Ureter (tissue), 1 donor: ENCODE results near the gene C1orf159. TPM values are rescaled to one million over a fixed set of nuclear protein-coding genes. Genes with fewer than 3 reads are reported as not detected.

Source experiments
- DNase-seq: peaks from one replicate; pipeline ENCODE4 v3.0.0-alpha.2; 2020; ENCODE audit warnings: low spot score
- total RNA-seq: library from RNA; stranded (reverse); gene quantifications from one replicate; pipeline ENCODE4 v1.2.4, GENCODE V29; 2023
- donor health status: DM: yes; HTN: yes; CAD: no.

The C1orf159 gene
- total RNA-seq, 1 donor from 2014 or later: 29.8 TPM

DNA sequence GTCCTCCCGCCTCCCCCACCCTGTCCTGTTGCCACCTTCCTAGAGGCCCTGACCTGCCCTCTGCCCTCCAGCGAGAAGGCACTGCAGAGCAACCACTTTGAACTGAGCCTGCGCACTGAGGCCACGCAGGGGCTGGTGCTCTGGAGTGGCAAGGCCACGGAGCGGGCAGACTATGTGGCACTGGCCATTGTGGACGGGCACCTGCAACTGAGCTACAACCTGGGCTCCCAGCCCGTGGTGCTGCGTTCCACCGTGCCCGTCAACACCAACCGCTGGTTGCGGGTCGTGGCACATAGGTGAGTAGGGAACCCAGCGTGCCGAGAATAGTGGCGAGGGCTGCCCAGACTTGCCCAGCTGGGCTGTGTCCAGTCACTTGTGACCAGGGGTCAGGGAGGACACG is 62.2 kb downstream of the C1orf159 start:
- DNase-seq: no peak

DNA sequence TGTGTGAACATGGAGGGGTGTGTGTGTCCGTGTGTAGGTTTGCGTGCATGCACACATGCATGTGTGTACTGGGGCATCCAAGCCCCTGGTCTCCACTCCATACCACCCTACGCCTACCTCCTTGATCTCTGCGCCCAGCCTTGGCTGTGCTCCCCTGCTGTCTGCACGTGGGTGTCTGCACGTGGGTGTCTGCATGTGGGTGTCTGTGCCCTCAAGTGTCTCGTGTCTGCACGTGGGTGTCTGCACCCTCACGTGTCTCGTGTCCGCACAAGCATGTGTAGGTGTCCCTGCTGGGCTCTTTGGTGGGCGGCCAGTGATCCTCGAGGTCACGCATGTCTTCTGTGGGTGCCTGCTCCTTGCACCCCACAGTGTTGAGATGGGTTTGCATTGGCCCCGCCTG is 62.9 kb downstream of the C1orf159 start:
- no peak for DNase-seq

DNA sequence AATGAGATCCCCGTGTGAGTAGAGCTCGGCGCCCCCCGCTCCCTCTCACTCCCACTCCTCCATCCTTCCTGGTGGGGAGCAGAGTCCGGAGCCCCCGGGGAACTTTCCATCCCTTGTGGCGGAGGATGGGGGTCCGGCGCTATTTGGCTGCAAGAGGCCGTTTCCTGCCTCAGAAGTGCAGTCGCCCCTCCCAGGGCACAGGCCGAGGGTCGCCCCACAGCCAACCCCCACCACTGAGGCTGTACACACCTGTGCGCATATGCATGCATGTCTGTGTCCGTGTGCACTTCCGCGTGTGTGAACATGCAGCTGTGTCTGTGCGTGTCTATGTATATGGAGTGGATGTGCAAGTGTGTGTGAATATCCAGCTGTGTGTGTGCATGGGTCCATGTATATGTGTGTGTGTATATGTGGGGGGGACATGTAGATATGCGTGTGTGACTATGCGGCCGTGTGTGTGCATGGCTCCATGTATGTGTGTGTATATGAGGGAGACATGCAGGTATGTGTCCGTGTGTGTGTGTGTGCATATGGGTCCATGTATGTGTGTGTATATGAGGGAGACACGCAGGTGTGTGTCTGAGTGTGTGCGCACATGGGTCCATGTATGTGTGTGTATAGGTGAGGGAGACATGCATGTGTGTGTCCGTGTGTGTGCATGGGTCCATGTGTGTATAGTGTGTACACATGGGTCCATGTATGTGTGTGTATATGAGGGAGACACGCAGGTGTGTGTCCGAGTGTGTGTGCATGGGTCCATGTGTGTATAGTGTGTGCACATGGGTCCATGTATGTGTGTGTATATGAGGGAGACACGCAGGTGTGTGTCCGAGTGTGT is 63.7 kb downstream of the C1orf159 start:
- DNase-seq: no peak

DNA sequence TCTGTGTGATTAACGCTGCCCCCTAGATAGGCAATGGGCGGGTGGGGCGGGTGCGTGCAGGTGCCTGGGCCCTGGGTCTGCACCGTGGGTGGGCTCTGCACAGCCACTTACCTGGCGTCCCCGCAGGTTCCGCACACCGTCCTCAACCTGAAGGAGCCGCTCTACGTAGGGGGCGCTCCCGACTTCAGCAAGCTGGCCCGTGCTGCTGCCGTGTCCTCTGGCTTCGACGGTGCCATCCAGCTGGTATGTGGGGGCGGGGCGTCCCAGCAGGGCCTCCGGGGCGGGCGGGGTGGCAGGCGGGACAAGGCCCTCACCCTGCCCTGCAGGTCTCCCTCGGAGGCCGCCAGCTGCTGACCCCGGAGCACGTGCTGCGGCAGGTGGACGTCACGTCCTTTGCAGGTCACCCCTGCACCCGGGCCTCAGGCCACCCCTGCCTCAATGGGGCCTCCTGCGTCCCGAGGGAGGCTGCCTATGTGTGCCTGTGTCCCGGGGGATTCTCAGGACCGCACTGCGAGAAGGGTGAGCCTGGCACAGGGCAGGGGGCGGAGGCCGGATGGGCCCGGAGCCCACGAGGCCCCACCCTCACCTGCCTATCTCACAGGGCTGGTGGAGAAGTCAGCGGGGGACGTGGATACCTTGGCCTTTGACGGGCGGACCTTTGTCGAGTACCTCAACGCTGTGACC is 64.6 kb downstream of the C1orf159 start:
- no peak for DNase-seq

DNA sequence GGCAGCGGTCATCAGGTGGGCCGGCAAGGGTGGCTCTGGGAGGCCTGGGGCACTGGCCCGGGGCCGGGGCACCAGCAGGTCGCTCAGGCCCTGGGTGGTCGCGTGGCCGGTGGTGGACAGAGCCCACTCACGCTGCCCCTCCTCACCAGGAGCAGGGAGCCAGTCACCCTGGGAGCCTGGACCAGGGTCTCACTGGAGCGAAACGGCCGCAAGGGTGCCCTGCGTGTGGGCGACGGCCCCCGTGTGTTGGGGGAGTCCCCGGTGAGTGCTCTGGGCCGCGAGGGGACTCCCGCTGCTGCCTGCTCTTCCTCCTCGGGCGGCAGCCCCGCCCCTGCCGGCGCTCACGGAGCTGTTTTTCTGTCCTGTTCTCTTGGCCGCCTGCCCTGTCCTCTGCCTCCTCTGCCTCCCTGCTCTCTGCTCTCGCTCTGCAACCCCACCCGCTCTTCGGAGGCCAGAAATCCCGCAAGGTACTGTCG is 65.3 kb downstream of the C1orf159 start:
- DNase-seq: no peak

DNA sequence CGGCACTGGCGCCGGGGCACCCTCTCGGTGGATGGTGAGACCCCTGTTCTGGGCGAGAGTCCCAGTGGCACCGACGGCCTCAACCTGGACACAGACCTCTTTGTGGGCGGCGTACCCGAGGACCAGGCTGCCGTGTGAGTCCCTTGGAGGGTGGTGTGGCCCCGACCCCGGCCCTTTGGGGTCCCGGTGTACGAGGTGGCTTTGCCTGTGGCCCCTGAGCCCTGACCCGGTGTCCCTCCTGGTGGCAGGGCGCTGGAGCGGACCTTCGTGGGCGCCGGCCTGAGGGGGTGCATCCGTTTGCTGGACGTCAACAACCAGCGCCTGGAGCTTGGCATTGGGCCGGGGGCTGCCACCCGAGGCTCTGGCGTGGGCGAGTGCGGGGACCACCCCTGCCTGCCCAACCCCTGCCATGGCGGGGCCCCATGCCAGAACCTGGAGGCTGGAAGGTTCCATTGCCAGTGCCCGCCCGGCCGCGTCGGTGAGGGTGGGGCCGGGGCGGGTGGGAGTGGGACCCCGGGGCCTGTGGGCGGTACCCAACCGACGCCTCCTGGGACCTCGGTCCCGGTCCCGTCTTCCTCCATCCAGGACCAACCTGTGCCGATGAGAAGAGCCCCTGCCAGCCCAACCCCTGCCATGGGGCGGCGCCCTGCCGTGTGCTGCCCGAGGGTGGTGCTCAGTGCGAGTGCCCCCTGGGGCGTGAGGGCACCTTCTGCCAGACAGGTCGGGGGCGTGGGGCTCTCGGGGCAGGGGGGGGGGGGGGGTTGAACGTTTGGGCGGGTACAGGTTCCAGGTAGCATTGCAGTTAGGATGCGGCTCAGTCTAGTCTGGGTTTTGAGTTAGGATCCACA is 66.3 kb downstream of the C1orf159 start:
- no peak for DNase-seq

DNA sequence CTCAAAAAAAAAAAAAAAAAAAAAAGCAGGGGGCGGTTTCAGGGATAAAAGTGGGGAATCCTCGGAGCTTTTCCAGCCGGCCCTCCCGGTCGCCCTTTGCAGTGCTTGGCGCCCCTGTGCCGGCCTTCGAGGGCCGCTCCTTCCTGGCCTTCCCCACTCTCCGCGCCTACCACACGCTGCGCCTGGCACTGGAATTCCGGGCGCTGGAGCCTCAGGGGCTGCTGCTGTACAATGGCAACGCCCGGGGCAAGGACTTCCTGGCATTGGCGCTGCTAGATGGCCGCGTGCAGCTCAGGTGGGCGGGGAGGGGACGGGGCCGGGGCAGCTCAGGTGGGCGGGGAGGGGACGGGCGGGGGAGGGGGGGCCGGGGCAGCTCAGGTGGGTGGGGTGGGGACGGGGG is 67.1 kb downstream of the C1orf159 start:
- no peak for DNase-seq

DNA sequence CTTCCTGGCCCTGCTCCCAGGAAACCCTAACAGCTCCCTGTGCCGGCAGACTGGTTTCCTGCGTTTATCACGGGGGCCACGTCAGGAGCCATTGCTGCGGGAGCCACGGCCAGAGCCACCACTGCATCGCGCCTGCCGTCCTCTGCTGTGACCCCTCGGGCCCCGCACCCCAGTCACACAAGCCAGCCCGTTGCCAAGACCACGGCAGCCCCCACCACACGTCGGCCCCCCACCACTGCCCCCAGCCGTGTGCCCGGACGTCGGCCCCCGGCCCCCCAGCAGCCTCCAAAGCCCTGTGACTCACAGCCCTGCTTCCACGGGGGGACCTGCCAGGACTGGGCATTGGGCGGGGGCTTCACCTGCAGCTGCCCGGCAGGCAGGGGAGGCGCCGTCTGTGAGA is 67.9 kb downstream of the C1orf159 start:
- DNase-seq: no peak

DNA sequence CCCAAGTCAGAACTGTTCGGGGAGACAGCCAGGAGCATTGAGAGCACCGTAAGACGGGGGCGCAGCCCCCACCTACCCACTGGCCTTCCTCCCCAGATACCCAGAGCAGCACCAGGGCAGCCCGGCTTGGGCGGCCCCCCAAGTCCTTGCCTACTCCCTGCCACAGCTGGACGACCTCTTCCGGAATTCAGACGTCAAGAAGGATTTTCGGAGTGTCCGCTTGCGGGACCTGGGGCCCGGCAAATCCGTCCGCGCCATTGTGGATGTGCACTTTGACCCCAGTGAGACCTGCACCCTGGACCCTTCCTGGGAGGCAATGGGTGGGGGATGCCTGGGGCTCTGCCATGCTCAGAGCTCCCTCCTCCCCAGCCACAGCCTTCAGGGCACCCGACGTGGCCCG is 68.5 kb downstream of the C1orf159 start:
- no peak for DNase-seq

DNA sequence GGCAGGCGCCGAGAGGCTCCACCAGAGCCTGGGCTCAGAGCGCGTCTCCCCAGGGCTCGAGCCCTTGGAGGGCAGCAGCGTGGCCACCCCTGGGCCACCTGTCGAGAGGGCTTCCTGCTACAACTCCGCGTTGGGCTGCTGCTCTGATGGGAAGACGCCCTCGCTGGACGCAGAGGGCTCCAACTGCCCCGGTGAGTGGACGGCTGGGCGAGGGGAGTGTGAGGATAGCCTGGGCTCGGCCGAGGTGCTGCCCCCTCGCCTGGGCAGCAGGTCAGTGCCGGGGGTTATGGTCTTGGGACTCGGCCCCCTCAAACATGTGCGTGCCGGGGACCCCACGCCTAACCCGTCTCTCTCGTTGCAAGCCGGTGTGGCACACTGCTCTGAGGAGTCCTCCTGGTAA is 69.1 kb downstream of the C1orf159 start:
- no peak for DNase-seq

DNA sequence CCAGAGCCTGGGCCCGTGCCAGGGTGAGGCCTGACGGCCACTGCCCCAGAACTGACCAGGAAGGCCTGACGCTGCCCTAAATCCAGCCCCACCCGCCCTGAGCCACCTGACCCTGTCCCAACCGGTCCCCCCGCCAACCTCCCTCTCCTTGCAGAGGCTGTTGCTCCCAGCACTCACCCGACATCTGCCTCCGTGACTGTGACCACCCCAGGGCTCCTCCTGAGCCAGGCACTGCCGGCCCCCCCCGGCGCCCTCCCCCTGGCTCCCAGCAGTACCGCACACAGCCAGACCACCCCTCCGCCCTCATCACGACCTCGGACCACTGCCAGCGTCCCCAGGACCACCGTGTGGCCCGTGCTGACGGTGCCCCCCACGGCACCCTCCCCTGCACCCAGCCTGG is 69.6 kb downstream of the C1orf159 start:
- no peak for DNase-seq

DNA sequence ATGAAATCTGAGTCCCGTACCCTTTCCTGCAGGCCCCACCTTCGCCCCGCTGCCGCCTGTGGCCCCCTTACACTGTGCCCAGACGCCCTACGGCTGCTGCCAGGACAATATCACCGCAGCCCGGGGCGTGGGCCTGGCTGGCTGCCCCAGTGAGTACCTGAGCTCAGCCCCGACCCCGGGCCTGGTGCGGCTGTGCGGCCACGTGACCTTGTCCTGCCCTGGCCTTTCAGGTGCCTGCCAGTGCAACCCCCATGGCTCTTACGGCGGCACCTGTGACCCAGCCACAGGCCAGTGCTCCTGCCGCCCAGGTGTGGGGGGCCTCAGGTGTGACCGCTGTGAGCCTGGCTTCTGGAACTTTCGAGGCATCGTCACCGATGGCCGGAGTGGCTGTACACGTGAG is 70.8 kb downstream of the C1orf159 start:
- no peak for DNase-seq

DNA sequence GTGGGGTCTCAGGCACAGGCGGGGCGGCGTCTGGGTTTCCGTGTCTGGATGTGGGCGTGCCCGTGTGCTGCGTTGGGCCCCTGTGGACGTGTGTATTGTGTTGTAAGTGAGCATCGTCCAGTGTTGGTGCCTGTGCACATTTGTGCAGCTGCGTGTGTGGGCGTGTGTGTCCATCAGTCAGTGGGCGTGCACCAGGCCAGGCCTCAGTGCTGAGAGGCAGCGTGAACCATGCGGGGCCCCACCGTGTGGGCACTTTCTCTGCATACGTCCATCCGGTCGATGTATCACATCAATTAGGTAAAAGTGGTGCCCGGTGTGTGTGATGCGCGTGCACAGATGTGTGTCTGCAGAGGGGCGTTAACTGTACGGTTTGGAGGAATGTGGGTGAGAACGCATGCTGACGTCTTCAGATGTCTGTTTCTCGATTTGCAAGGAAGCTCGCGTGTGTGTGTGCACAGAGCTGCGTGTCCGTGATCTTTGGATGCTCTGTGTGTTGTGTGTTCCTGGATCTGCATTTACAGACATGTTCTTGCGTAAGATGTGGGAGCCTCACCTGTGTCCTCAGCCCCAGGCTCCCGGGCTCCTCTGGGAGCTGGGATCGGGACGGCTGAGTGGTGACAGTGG is 71.3 kb downstream of the C1orf159 start:
- no peak for DNase-seq

DNA sequence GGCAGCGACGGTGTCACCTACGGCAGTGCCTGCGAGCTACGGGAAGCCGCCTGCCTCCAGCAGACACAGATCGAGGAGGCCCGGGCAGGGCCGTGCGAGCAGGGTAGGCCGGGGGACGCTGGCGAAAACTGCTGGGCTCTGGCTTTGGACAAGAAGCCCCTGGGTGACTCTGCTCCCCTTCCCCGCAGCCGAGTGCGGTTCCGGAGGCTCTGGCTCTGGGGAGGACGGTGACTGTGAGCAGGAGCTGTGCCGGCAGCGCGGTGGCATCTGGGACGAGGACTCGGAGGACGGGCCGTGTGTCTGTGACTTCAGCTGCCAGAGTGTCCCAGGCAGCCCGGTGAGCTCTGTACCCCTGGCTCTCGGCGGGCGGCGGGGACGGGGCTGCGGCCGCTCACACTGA is 72.0 kb downstream of the C1orf159 start:
- no peak for DNase-seq

DNA sequence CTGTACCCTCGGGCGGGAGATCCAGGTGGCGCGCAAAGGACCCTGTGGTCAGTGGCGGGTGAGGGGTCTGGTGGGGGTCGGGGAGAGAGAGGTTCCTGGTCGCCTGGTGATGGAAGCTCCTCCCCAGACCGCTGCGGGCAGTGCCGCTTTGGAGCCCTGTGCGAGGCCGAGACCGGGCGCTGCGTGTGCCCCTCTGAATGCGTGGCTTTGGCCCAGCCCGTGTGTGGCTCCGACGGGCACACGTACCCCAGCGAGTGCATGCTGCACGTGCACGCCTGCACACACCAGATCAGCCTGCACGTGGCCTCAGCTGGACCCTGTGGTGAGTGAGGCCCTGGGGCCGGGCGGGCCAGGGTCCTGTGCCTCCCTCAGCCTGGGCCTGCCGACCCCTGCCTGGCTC is 72.5 kb downstream of the C1orf159 start:
- DNase-seq: no peak

DNA sequence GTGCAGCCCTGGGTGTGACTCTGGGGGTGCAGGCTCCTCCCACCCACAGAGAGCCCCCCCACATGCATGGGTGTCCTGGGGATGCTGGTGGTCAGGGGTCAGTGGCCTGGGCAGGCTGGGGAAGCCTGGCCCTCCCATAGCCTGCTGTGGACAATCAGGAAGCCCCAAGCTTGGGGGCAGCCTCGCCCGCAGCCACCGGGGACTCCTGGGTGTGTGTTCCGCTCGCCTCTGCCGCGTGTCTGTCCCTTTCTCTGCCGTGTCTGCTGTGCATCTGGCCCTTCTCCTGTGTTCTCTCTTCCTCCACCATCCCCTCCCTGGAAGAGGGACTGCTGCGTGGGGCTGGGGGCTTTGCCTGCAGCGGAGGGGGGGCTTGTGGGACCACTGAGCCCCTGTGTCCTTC is 73.1 kb downstream of the C1orf159 start:
- DNase-seq: no peak

DNA sequence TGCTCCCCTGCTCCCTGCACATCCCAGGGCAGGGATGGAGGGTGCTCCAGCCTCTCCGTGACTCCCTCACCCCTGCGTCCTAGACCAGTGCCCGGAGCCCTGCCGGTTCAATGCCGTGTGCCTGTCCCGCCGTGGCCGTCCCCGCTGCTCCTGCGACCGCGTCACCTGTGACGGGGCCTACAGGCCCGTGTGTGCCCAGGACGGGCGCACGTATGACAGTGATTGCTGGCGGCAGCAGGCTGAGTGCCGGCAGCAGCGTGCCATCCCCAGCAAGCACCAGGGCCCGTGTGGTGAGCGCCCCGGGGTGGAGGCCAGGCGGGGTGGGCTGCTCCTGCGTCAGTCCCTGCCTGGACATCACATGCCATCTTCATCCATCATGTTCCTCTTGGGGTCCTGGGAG is 74.0 kb downstream of the C1orf159 start:
- DNase-seq: no peak

DNA sequence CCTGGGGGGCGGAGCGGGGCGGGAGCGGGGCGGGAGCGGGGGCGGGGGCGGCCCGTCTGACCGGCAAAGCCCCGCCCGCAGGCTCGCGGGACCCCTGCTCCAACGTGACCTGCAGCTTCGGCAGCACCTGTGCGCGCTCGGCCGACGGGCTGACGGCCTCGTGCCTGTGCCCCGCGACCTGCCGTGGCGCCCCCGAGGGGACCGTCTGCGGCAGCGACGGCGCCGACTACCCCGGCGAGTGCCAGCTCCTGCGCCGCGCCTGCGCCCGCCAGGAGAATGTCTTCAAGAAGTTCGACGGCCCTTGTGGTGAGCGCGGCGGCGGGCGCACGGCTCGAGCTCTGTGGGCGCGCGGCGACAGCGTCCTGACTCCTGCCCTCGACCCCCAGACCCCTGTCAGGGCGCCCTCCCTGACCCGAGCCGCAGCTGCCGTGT is 74.8 kb downstream of the C1orf159 start:
- DNase-seq: no peak

DNA sequence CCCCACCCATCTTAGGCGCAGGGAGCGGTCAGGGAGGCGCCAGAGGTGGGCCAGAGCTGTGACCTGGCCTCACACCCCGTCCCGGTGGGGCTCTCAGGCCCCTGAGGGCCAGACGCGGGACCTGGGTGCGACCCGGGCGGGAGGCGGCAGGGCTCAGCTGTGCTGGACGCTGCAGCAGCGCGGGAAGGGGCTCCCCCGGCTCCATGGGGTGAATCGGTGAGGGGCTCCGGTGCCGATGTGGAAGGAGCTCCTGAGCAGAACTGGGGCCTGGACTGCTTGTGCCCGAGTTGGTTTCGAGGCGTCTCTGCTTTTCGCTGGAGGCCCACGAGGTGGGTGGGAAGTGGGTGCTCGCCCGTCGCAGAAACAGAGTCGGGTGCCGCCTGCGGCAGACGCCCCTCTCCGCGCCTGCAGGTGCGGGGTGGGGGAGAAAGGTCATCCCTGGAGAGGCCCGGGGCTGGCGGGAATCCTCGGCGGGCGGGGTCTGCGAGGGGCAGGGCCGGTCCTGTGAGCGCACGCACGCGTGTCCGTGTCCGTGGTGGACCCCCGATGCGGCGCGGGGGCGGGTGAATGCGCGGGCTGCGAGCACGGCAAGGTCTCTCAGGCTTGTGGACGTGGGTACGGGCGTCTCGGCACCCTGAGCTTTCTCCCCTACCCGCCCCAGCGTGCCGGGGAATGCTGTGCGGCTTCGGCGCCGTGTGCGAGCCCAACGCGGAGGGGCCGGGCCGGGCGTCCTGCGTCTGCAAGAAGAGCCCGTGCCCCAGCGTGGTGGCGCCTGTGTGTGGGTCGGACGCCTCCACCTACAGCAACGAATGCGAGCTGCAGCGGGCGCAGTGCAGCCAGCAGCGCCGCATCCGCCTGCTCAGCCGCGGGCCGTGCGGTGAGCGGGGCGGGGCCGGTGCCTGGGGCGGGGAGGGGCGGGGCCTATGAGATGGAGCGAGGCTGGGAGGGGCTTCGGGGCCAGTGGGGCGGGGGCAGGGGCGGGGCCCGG is 75.6 kb downstream of the C1orf159 start:
- peak; percentile 71 for DNase-seq

DNA sequence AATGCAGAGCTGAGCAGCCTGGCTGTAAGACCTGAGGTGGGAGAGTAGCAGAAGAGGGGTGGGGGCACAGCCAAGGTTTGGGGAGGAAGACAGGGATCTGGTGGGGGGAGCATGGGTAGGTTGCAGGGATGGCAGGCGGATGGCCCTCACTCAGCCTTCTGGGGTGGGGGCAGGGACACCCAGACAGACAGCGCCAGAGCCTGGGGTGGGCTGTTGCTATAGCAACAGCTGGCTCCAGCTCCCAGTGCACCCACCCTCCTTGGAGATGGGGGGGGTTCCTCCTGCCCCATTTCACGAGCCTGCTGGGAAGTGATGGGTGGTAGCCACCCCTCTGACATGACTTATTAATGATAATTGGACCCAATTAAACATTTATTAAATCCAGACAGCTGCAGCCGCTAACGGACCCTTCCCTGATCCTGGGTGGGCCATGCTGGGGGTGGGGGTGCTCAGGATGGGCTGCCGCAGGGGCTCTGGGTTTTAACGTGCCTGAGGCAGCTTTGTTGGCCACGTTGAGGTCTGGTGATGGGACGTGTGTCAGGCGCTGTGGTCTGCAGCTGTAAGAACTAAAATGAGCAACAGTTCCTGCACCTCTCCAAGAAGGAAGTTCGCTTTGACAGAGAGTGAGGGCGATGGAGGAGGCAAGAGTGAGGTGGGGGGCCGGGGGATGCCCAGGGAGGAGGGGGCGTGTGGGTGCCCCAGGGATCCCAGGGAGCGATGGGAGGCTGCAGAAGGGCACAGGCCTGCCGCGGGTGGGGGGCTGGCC is 76.6 kb downstream of the C1orf159 start:
- no peak for DNase-seq
